ENCODE results near the gene ADAMTS7. TPM values are rescaled to one million over a fixed set of nuclear protein-coding genes. Genes with fewer than 3 reads are reported as not detected.
"Not testable (repeated sequence)": the region's sequence is repeated elsewhere in the genome, so short reads cannot be mapped to it uniquely, and the experiment has no call there.

Gene ADAMTS7
- total RNA-seq, 2 experiments from 2014 or later = 0.23 to 0.60 TPM

DNA sequence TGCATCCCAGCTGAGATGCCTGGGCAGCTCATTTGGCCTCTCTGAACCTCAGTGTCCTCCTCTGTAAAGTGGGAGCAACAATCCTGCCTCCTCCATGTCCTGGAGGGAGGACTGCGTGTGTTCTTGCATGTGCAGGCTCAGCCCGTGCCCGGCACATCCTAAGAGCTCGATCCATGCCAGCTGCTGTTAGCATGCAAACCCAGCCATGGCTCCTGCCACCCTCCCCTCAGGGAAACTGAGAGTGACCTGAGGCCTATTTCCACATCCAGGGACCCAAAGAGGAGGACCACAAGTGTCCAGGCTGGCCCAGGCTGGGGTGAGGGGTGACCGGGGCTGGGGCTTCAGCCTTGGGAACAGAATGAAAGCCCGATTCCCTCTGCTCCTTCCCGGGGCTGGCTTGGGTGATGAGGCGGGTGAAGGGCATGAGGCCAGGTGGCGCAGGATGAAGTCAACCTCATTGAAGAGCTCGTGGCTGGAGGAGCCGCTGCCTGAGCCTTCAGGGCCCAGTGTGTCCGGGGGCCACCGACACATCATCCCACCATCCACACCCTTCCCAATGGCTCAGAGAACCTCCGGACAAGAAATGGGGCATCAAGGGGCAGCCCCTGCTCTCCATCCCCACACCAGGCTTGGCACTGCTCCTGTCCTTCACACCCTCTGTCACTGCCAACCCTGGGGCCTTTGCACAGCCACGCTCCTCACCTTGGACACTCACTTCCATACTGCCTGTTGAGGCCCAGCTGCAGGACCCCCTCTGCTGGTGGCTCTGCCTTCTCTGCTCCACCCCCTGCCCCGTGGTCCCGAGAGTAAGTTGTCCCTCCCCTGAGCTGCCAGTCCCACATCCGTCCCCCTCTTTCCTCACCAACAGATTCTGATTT is 42.5 kb downstream of the ADAMTS7 start:
- POLR2A ChIA-PET = no interaction called here

DNA sequence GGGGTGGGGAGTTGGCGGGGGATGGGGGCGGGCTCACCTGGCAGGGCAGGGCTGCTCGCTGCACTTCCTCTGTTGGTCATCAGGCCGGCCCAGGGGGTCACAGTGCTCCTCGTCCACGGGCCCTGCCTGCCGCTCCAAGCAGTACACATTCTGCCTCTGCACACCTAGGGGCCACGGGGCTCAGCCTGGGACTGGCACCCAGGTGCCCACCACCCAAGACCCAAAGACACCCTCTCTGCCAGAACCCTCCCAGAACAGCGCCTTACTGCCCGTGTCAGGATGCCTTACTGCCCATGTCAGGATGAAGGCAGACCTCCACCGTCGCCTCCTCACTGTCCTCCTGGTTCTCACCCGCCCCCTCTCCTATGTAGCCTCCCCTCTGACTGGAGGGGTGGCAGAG is 43.2 kb downstream of the ADAMTS7 start:
- POLR2A ChIA-PET = no interaction called here
- H3K27ac Mint-ChIP-seq = no peak overlapping the region

More for the DNA sequence above, 42.5 kb downstream of the ADAMTS7 start:
- CTCF ChIA-PET = no interaction called here
- no peak for DNase-seq
- intact Hi-C loops (cut with micrococcal nuclease) = loop anchor here (10.0 kb wide), 1 partner anchor 46 kb away; the partner anchor contains the start of gene ADAMTS7
- no peak overlapping the region for H3K4me3 Mint-ChIP-seq
- no peaks in the 10 kb centered on the region for H3K27me3 Mint-ChIP-seq
- no peak for ATAC-seq
- H3K9me3 Mint-ChIP-seq = no peaks in the 10 kb centered on the region
- H3K4me1 Mint-ChIP-seq (ENCODE audit: low read depth) = no peaks in the 10 kb centered on the region
- no peak overlapping the region for H3K27ac Mint-ChIP-seq
- TF ChIP-seq, protein P1, sequence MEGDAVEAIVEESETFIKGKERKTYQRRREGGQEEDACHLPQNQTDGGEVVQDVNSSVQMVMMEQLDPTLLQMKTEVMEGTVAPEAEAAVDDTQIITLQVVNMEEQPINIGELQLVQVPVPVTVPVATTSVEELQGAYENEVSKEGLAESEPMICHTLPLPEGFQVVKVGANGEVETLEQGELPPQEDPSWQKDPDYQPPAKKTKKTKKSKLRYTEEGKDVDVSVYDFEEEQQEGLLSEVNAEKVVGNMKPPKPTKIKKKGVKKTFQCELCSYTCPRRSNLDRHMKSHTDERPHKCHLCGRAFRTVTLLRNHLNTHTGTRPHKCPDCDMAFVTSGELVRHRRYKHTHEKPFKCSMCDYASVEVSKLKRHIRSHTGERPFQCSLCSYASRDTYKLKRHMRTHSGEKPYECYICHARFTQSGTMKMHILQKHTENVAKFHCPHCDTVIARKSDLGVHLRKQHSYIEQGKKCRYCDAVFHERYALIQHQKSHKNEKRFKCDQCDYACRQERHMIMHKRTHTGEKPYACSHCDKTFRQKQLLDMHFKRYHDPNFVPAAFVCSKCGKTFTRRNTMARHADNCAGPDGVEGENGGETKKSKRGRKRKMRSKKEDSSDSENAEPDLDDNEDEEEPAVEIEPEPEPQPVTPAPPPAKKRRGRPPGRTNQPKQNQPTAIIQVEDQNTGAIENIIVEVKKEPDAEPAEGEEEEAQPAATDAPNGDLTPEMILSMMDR (IDR thresholded peaks at IDR 0.05) = no peak
- no peaks in the 10 kb centered on the region for H3K36me3 Mint-ChIP-seq (ENCODE audit: low read depth)

DNA sequence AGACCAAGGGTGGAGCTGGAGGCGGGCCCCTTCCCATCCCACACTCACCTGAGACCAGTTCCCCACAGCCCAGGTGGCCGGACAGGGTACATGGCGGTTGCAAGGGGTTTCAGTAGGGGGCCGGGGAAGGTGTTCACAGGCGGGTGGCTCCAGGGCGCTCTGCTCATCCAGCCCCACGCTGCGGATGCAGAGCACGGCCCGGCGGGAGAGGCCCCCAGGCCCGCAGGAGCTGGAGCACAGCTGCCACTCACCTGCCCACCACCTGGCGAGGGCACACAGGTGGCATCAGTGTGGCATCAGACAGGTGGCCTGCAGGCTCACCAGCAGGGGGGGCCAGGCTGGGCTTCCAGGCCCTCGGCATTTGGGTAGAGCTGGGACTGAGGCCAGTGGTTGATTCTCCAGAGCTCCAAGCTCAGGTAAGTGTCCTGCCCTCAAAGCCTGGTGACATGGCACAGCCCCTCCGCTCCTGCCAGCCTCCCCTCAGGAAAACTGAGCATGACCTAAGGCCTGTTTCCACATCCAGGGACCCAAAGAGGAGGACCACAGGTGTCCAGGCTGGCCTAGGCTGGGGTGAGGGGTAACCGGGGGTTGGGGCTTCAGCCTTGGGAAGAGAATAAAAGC is 43.8 kb downstream of the ADAMTS7 start:
- H3K4me1 Mint-ChIP-seq (ENCODE audit: low read depth) = peaks cover 3% of the 10 kb centered on the region

More for the DNA sequence above, 43.2 kb downstream of the ADAMTS7 start:
- ATAC-seq = no peak
- no peaks in the 10 kb centered on the region for H3K27me3 Mint-ChIP-seq
- CTCF ChIA-PET = no interaction called here
- intact Hi-C loops (cut with micrococcal nuclease) = loop anchor here (10.0 kb wide), 1 partner anchor 47 kb away; the partner anchor contains the start of gene ADAMTS7
- peaks cover 3% of the 10 kb centered on the region for H3K4me1 Mint-ChIP-seq (ENCODE audit: low read depth)
- H3K36me3 Mint-ChIP-seq (ENCODE audit: low read depth) = no peaks in the 10 kb centered on the region
- no peaks in the 10 kb centered on the region for H3K9me3 Mint-ChIP-seq
- no peak for DNase-seq
- H3K4me3 Mint-ChIP-seq = no peak overlapping the region
- TF ChIP-seq, protein P1 (IDR thresholded peaks at IDR 0.05) = no peak

DNA sequence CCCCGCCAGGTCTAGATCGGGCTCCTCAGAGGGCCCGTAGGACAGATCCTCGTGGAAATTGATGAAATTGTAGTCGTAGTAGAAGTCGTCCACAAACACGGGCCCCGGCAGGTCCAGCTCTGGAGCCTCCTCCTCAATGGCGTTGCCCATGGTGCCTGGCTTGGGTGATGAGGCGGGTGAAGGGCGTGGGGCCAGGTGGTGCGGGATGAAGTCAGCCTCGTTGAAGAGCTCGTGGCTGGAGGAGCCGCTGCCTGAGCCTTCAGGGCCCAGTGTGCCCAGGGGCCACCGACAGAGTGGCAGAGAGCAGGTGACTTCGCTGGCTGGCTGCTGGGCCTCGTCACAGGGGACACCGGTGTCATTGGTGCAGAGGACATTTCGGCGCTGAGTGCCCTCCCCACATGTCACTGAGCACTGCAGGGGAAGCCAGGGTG is 44.6 kb downstream of the ADAMTS7 start:
- ATAC-seq; H3K27me3 Mint-ChIP-seq; H3K4me3 Mint-ChIP-seq; H3K36me3 Mint-ChIP-seq (ENCODE audit: low read depth); POLR2A ChIA-PET; DNase-seq; CTCF ChIA-PET; H3K9me3 Mint-ChIP-seq; H3K4me1 Mint-ChIP-seq (ENCODE audit: low read depth); H3K27ac Mint-ChIP-seq: not testable (repeated sequence)
- intact Hi-C loops (cut with micrococcal nuclease) = loop anchor here (10.0 kb wide), 1 partner anchor 48 kb away; the partner anchor contains the start of gene ADAMTS7

More for the DNA sequence above, 43.8 kb downstream of the ADAMTS7 start:
- no peak for ATAC-seq
- DNase-seq = no peak
- TF ChIP-seq, protein P1 (IDR thresholded peaks at IDR 0.05) = no peak
- H3K4me3 Mint-ChIP-seq = no peak overlapping the region
- no peaks in the 10 kb centered on the region for H3K36me3 Mint-ChIP-seq (ENCODE audit: low read depth)
- no peaks in the 10 kb centered on the region for H3K9me3 Mint-ChIP-seq
- no peak overlapping the region for H3K27ac Mint-ChIP-seq
- ChIA-PET CTCF (no interaction called here), POLR2A (no interaction called here)
- intact Hi-C loops (cut with micrococcal nuclease) = loop anchor here (10.0 kb wide), 1 partner anchor 47 kb away; the partner anchor contains the start of gene ADAMTS7
- H3K27me3 Mint-ChIP-seq = no peaks in the 10 kb centered on the region

DNA sequence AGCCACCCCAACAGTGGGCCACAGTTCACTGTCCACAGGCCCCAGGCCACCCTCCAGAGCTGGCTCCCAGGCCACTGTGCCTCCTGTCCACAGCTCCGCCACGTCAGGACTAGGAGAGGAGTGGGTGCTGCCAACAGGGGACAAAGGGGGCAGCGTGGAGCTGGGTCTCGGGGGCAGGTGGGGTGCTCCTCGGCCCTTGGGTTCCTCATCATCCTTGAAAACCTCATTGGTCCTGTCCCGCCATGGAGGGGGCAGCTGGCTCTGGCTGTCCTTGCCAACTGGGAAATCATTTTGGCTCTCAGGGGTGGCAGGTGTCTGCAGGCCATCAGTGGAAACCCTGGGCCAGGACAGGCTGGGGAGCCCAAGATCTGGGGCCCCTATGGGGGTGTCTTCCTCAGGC is 45.2 kb downstream of the ADAMTS7 start:
- no peak overlapping the region for H3K4me3 Mint-ChIP-seq
- intact Hi-C loops (cut with micrococcal nuclease) = loop anchor here (10.0 kb wide), 1 partner anchor 49 kb away; the partner anchor contains the start of gene ADAMTS7
- TF ChIP-seq, protein P1 (IDR thresholded peaks at IDR 0.05) = no peak
- peaks cover 15% of the 10 kb centered on the region for H3K4me1 Mint-ChIP-seq (ENCODE audit: low read depth)
- H3K36me3 Mint-ChIP-seq (ENCODE audit: low read depth) = no peaks in the 10 kb centered on the region
- no peaks in the 10 kb centered on the region for H3K9me3 Mint-ChIP-seq
- H3K27ac Mint-ChIP-seq = no peak overlapping the region
- POLR2A ChIA-PET = no interaction called here
- no peak for ATAC-seq
- CTCF ChIA-PET = no interaction called here
- no peaks in the 10 kb centered on the region for H3K27me3 Mint-ChIP-seq
- no peak for DNase-seq

DNA sequence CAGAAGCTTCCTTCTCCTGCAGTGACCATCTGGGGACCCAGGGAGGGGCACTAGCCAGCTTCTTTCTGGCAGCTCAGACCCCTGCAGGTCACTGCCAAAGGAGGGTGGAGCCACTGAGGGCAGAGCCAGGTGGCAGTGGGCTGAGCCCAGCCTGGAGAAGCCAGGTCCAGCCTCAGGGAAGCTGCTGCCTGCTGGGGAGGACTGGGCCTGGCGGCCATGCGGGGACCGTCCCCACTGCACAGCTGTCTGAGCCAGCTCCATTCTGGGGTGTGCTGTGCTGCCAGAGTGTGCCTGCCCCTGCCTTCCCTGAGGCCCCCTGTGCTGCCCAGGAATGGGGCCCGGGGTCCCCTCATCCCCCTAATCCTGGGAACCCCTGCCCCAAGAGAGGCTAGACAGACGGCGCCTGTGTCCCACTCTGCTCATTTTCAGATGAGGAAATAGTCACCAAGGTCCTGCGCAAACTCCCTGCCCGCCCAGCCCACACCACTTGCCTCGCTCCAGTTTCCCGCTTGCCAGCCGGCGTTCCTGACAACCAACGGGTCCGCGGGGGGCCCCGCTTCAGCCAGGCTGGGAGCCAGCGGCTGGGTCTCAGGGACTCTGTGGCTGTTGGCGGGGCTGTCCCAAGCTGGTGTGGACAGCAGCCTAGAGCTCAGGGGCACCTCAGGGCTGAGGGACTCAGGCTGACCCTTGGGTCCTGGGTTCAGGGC is 46.0 kb downstream of the ADAMTS7 start:
- H3K36me3 Mint-ChIP-seq (ENCODE audit: low read depth); POLR2A ChIA-PET; H3K27ac Mint-ChIP-seq; ATAC-seq; H3K4me3 Mint-ChIP-seq; H3K27me3 Mint-ChIP-seq; H3K9me3 Mint-ChIP-seq; DNase-seq; CTCF ChIA-PET: not testable (repeated sequence)
- peaks cover 21% of the 10 kb centered on the region for H3K4me1 Mint-ChIP-seq (ENCODE audit: low read depth)
- intact Hi-C loops (cut with micrococcal nuclease) = loop anchor here (10.0 kb wide), 1 partner anchor 49 kb away; the partner anchor contains the start of gene ADAMTS7

DNA sequence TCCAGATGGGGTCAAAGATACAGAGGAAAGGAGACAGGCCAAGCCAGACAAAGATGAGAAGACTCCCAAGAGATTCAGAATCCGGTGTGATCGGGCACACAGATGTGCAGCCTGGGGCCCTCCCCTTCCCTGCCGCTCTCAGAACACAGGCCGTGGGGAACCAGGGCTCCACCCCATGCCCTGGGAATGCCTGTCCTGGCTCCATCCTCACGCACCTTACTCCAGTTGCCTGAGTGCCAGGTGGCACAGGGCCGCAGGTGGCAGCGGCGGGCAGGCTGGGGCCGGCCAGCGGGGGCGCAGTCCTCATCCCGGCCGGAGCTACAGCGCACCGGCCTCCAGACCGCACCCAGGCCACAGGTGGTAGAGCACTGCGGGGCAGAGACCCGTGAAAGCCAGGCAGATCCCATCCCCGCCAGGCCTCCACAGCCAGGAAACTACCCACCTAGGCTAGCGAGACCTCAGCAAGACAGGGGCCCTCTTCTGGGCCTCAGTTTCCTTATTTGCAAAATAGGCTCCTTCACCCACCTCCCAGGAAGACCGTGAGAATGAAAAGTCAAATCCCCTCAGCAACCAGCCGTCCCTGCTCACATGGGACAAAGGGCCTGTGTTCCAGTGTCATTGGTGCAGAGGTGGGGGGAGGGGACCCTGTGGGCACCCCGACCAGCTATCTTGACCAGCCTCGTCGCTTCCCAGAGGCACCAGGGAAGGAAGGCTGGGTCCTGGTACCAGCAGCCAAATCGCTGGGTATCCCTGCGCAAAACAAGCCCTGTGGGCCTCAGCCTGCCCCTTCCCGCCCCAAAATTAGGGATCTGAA is 46.7 kb downstream of the ADAMTS7 start:
- CTCF ChIA-PET = not testable (repeated sequence)

More for the DNA sequence above, 46.7 kb downstream of the ADAMTS7 start:
- POLR2A ChIA-PET; H3K9me3 Mint-ChIP-seq; H3K36me3 Mint-ChIP-seq (ENCODE audit: low read depth); DNase-seq; ATAC-seq; H3K27ac Mint-ChIP-seq; H3K4me3 Mint-ChIP-seq; H3K27me3 Mint-ChIP-seq: not testable (repeated sequence)
- intact Hi-C loops (cut with micrococcal nuclease) = loop anchor here (10.0 kb wide), 1 partner anchor 50 kb away; the partner anchor contains the start of gene ADAMTS7
- H3K4me1 Mint-ChIP-seq (ENCODE audit: low read depth) = peaks cover 21% of the 10 kb centered on the region
